Amniotic epithelial cell (primary cell): ENCODE data around the gene IL23A.
A peak's percentile ranks its signal among the peaks of the same experiment; 100 is the strongest.
"Not testable (repeated sequence)": the region's sequence is repeated elsewhere in the genome, so short reads cannot be mapped to it uniquely, and the experiment has no call there.

Experiments used
- DNase-seq: peaks from one replicate; pipeline ENCODE4 v3.0.0-alpha.2; 2010; ENCODE audit warnings: low read depth

The IL23A gene

DNA sequence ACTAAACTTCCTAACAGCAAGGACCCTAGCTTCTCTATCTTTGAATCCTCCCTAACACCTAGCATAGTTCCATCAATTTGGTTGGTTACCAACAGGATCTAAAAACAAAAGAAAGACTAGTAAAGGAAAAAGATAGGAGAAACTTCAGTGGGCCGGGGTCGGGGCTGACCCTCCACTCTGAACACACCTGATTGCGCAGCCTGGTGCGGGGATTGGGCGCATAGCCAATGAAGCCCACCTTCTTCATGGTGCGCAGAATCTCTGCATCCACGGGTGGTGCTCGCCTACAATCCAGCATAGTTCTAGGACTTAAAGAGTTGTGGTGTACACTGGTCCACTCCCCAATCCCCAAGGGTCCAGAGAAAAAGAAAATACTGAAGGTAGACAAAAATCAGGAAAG is 12.6 kb upstream of the IL23A start:
- no peak for DNase-seq

GRCh38 chr12:56326533-56326932 is 12.2 kb upstream of the IL23A start:
- DNase-seq, result no peak

DNA sequence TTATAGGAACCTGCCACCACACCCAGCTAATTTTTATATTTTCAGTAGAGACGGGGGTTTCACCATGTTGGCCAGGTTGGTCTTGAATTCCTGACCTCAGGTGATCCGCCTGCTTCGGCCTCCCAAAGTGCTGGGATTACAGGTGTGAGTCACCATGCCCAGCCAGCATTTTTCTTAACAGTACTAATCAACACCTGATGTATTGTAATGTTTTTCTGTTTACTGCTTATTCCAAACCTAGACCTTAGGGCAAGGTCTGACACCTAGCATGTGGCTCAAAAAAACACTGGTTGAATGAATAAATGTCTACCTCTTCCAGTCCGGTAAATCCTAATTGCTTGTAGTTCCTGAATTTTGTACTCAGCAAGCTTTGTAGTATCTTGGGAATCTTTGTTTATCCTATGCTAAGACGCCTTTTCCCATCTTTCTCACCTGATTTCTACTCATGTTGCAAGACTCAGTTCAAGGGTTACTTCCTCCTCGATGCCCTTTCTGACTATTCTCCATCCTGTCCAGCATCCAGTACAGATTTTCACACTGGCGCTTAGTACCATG is 7.7 kb upstream of the IL23A start:
- DNase-seq, result no peak

GRCh38 chr12:56332512-56333196 is 6.0 kb upstream of the IL23A start:
- DNase-seq, result no peak

DNA sequence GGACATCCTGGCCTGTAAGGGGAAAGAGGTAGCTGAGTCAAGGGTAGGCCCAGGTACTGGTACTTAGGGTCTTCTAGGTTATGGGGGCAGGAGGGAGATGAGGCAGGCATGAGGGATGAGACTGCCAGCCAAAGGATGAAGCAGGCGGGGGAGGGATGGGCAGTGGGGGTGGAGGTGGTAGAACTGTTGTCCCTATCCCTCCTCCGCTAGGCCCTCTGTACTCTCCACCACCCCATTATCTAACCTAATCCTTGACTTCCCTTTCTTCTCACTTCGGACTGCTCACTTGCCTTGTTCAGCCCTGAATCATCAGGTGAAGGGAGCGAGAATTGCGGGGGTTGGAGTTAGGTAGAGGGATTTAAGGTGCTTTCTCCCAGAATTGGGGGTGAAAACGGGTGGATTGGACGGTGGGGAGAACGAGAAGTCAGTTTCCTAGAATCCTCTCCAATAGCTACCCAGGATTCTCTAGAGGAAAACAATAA is 5.4 kb upstream of the IL23A start:
- DNase-seq, result no peak

GRCh38 chr12:56333679-56334489 is 4.8 kb upstream of the IL23A start, which contains the start of gene PAN2:
Gene PAN2 (minus strand): TSS chr12:56334000. CDS start chr12:56333094, 906 bp downstream.
- DNase-seq, result peak; percentile 98

DNA sequence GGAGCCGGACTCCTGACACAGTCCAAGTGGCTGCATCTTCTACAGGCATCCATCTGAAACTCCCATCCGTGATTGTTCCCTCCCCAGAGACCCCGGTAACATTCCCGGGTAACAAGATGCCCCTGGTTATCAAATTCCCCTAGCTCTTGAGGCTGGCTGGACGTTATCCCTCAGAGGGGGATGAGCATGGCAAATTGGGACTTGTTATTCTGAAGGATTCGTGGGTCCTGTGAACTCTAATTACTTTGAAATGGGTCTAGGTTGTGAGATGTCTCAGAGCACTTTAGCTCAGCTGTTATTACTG is 4.2 kb upstream of the IL23A start:
- no peak for DNase-seq

DNA sequence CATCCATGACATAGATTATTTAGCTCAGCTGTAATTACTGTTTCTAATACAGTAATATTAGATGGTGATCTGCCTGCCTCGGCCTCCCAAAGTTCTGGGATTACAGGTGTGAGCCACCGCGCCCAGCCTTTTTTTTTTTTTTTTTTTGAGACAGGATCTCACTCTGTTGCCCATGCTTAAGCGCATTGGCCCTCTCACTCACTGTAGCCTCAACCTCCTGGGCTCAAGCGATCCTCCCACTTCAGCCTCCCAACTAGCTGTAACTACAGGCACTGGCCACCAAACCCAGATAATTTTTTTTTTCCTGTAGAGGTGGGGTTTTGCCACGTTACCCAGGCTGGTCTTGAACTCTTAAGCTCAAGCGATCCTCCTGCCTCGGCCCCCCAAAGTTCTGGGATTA is 3.2 kb upstream of the IL23A start:
- not testable (repeated sequence) for DNase-seq

DNA sequence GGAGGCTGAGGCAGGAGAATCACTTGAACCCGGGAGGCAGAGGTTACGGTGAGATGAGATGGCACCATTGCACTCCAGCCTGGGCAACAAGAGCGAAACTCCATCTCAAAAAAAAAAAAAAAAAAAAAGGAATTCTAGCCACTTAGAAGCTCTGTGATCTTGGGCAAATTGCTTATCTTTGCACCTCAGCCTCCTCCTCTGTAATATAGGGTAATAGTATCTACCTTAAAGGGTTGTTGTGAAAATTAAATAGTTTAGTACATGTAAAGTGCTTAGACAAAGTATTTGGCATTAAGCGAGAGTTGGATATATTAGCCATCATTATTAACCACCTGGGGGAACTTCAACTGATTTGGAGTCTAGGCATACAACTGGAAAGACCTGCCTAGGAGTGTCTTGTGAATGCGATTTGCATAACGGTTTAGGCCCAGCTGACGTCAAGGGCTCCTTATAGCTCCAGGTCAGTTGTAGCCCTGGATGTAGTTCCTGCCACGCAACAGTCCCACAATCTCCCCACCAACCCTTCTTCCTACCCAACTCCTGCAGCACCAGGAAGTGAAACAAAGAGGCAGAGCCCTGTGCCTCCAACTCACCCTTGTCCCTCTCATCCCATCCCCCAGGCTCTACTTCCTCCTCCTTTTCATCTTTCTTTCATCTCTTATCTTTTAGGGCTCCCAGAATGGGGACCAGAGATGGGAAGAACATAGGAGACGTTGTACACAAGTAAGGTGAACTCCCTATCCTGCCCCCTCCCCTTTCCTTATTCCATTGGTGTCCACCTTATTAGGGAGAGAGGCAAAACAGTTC is 2.1 kb upstream of the IL23A start:
- DNase-seq, result no peak

DNA sequence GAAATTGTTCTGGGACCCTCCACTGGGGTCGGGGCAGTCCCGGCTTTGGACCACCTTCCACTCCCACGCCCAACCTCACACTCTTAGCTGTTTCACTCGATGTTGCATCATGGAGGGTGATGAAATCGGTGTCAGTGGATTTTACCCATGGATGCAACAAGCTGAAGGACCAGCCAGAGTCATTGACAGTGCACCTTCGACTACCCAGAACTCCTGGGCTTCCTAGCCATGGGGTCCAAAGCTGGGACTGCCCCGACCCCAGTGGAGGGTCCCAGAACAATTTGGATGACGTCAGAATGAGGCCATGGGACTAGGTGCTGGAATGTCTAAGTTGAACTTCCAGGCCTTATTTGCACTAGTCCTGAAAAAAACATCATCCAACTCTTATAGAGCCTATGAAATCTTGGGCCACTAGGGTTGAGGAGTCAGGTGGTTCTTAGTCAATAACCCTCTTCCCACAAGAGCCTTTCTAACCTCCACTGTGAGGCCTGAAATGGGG is 882 bp upstream of the IL23A start:
- DNase-seq, result peak; percentile 51

DNA sequence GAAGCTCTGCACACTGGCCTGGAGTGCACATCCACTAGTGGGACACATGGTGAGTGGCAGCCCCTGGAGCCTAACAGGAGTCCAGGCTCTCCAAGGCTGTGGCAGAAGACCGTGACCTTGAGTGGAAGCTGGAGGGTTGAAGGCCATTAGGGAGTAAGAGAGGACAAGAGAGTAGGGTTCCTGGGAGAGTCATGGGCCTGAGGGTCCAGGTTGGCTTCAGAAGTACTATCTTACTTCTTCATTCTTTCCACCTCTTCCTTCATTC is 406 bp downstream of the IL23A start:
- DNase-seq, result no peak

DNA sequence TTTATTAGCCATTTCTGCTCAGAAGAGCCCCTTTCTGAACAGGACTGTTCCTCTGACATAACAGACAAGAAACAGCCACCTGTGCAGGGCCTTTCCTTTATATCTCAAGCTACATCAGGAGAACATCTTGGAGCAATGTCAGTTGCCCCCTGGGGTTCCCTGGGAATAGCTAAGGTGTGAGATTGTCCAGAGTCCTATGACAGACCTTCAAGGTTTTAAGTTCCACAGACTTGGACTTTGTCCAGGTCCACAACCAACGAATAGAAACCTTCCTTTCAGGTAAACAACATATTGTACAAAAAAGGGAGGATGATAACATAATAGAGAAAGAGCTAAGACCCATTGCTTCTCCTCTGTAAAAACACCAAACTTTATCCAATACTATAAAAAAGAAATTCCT is 2.9 kb downstream of the IL23A start:
- no peak for DNase-seq

DNA sequence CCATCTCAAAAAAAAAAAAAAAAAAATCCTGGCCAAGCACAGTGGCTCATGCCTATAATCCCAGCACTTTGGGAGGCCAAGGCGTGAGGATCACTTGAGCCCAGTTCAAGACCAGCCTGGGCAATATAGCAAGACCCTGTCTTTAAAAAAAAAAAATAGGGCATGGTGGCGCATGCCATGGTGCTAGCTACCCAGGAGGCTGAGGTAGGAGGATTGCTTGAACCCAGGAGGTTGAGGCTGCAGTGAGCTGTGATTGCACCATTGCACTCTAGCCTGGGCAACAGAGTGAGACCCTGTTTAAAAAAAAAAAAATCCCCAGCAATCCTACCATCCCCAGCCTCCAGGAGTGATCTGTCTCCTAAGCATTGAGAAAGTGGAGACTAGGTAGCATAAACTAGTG is 3.6 kb downstream of the IL23A start:
- DNase-seq, result not testable (repeated sequence)

DNA sequence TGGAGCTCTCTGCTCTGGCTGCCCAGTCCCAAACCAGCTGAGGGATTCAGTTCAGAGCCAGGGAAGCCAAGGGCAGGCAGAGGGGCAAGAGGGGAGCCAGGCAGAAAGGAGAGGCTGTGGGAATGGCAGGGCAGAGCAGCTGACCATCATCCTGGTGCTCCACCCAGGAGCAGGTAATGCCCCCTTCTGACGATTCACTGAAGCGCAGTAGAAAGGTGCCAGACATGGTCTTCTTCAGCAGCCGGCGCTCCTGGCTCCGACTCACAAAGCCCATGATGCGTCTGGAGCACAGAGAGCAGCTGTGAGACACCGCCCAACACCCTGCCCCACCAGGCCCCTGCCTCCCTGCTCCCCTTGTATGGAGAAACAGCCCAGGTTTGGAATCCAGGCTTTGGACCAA is 8.0 kb downstream of the IL23A start:
- DNase-seq, result peak; percentile 26

DNA sequence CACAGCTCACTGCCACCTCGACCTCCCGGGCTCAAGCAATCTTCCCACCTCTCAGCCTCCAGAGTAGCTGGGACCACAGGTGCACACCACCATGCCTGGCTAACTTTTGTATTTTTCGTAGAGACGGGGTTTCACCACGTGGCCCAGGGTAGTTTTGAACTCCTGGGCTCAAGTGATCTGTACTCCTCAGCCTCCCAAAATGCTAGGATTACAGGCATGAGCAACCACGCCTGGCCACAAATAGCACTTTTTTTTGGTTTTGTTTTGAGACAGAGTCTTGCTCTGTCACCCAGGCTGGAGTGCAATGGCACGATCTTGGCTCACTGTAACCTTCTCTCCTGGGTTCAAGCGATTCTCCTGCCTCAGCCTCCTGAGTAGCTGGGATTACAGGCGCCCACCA is 8.6 kb downstream of the IL23A start:
- not testable (repeated sequence) for DNase-seq

GRCh38 chr12:56348776-56349175 is 10.1 kb downstream of the IL23A start:
- no peak for DNase-seq

GRCh38 chr12:56350662-56351061 is 12.0 kb downstream of the IL23A start:
- no peak for DNase-seq

- no peak for DNase-seq
These were observed 12.6 kb downstream of the IL23A start for GRCh38 chr12:56351325-56351724.

- peak; percentile 88 for DNase-seq
These were observed 20.3 kb downstream of the IL23A start for GRCh38 chr12:56358836-56359532.

DNA sequence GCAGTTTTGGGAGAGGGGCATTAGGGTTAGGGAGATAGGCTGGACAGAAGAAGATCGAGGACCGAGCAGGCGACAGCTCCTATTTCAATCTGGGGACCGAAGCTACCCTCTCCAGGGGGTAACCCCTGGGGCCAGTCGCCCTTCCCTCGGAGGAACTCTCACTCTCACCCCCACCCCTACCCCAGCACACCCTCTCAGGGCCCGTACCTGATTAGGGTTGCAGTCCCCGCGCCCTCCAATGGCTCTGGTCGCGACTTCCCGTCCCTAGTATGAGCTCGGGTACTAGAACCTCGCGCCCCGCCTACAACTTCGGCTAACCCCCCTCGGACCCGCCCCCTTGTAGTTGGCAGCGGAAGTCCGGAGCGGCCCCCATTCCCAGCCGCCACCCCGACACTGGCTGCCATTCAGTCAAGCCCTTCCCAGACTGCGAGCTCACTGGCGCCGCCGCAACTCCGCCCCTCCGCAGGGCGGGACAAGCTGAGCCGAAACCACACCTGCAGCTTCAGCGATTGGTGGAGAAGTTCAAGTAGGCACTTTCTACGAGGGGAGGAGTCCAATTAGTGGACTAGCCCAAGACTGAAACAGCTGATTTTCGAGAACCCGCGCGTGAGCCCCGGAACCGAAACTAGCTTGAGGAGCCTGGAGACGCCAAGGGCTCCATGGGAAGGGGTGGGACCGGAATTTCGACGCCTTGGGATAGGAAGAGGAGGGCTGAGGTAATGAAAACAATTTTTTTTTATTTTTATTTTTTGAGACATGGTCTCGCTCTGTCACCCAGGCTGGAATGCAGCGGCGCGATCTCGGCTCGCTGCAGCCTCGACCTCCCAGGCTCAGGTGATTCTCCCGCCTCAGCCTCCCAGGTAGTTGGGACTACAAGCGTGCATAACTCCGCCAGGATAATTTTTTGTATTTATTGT is 21.4 kb downstream of the IL23A start, which contains the start of gene STAT2:
TSS of gene STAT2 (minus strand) at position 257 of the 917 bp plus-strand sequence. CDS start 3,536 bp downstream, outside the sequence.
- DNase-seq, result peak; percentile 100
